ENCODE measurements around the gene LMNA.
"Not testable (repeated sequence)": the region's sequence is repeated elsewhere in the genome, so short reads cannot be mapped to it uniquely, and the experiment has no call there.

LMNA gene

DNA sequence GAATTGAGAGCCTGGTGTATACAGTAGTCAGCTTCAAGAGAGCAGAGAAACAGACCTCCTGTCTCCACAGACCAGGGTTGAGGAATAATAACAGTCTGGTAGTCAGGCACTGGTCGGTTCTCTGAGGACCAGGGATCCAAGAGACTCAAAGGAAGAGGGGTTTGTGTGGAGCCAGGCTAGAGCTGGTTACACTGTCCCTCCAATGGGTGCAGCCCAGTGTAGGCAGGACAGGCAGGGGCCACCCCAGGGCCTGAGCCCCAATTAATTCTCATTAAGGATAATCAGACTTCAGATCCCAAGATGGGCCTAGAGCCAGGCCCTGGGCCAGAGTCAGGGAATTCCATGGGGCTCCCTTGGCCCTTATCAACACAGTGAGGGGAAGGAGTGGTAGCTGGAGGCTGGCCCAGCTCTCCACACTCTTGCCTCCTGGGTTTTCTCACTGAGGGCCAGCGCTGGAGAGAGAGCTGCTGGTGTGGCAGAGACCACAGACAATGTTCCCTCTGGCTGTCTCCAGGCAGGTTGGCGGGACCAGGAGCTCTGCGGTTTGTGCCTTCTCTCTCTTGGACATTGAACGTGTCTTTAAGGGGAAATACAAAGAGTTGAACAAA is 48.0 kb downstream of the LMNA start:
- no peak for DNase-seq (ENCODE audit: low spot score)

DNA sequence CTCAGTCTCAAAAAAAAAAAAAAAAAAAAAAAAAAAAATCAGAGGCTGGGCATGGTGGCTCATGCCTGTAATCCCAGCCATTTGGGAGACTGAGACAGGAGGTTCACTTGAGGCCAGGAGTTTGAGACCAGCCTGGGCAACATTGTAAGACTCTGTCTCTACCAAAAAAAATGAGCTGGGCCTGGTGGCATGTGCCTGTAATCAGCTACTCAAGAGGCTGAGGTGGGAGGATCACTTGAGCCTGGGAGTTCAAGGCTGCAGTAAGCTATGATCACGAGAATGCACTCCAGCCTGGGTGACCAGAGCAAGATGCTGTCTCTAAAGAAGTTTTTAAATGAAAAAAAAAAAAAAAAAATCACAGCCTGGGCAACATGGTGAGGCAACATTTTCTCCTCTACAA is 49.2 kb downstream of the LMNA start:
- no peak for DNase-seq (ENCODE audit: low spot score)

DNA sequence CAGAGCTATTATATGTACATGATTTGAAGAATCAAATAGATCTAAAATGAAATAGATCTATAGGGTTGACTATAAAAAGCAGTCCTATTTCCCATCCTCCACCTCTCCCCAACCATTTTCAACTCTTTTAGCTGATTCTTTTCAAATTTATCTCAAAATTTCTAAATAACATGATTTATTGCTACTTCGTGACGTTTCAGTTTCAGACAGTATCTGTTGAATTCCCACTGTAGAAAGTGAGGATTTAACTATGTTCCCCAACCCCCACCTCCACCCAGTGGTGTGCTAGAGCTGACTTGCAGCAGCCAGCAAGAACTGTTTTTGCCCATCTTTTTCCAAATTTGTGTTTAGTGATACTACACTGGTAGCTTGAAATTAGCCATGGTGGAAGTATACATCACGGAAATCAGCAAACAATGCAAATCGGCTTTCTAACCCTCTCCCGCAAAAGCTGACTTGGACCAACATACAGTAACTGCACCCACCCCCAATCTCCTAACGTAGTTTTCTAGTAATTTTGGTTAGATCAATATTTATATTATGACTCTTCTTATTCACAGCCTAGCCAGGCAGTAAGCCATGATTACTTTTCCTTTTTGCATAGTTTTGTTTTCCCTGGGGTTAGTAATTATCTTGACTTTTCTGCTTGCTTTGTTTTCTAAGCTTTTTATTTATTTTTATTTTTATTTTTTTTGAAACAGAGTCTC is 49.8 kb downstream of the LMNA start:
- no peak for DNase-seq (ENCODE audit: low spot score)

DNA sequence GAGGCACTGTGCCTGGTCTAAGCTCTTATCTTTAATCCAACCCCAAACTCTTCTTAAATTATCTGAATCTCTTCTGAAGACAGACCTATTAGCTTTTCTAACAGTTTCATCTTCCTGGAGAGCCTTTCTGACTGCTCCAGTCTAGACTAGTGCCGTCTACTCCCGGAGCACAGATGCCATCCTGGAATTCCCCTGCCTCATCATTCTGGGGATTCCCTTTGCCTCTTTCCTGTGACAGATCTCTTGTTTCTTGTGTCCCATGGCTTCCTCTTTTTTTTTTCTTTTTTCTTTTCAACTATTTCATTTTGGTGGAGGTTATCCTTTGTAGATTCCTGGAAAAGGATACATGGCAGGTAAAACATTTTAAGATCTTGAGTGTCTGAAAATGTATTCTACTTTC is 50.6 kb downstream of the LMNA start:
- DNase-seq (ENCODE audit: low spot score) = no peak

DNA sequence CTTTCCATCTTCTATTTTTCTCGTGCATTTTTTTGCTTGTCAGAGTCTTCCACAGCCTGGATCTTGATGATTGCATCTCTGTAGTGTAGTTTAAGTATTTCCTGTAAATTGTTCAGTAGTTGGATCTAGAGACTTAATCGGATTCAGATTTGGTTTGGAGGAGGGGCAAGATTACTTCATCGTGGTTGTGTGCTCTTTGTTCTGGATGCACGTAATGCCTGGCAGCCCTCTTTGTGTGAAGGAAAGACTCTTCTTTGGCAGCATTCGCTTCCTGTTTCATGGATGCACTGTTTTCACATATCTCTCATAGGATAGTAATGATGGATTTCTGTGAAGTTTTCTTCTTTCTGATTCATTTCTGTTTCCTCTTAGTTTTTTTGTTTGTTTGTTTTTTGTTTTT is 53.0 kb downstream of the LMNA start:
- no peak for DNase-seq (ENCODE audit: low spot score)

GRCh38 chr1:156172696-156173470 is 58.4 kb downstream of the LMNA start:
- DNase-seq (ENCODE audit: low spot score) = peak; percentile 45

GRCh38 chr1:156176610-156177210 is 62.2 kb downstream of the LMNA start:
- no peak for DNase-seq (ENCODE audit: low spot score)

DNA sequence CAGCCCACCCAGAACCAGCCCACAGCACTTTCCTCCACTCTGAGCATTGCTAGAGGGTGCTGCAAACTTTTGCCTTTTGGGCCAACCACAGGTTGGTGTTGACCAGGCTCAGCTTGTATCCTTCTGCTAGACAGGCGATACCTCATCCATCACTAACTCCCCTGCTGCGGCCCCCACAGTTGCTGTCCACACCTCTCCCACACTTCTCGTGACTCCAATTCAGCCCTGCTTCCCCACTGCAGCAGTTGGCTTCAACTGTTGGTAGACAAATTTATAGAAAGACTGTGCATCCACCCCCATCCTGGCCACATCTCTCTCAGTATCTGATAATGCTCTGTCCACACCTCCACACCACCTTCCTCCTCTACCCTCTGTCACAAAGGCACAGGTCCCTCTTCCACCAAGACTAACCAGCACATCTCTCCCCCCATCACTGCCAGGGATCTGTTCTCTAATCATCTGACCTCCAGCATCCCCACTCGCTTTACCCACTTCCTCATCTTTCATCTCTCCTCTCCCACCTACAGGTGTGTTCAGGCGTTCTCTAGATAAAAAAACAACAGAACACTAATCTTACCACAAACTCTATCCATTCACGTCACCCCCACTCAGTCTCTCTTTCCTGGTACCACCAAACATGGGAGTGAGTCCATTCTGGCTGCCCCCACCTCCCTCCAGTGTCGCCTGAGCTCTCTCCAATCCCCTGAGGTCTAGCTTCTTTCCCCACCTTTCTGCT is 63.6 kb downstream of the LMNA start:
- DNase-seq (ENCODE audit: low spot score) = no peak

DNA sequence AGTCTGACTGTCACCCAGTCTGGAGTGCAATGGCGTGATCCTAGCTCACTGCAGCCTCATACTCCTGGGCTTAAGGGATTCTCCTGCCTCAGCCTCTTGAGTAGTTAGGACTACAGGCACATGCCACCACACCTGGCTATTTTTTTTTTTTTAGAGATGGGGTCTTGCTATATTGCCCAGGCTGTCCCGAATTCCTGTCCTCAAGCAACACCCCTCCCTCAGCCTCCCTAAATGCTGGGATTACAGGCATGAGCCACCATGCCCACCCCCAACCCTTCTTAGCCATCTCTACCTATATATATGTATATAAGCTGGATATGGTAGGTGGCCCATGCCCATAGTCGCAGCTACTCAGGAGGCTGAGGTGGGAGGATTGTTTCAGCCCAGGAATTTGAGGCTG is 66.0 kb downstream of the LMNA start:
- DNase-seq (ENCODE audit: low spot score) = no peak

GRCh38 chr1:156181391-156181924 is 66.9 kb downstream of the LMNA start:
- DNase-seq (ENCODE audit: low spot score) = not testable (repeated sequence)

DNA sequence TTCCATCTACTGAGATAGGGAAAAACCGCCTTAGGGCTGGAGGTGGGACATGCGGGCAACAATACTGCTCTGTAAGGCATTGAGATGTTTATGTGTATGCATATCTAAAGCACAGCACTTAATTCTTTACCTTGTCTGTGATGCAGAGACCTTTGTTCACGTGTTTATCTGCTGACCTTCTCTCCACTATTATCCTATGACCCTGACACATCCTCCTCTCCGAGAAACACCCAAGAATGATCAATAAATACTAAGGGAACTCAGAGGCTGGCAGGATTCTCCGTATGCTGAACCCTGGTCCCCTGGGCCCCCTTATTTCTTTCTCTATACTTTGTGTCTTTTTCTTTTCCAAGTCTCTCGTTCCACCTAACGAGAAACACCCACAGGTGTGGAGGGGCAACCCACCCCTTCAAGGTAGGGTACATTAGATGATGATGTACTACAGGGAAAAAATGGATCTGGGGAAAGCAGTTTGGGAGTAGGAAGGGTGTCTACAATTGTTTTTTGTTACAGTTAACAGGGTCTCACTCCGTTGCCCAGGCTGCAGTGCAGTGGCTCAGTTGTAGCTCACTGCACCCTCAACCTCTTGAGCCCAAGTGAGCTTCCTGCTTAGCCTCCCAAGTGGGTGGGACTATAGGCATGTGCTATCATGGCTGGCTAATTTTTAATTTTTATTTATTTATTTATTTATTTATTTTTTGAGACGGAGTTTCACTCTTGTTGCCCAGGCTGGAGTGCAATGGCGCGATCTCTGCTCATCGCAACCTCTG is 67.7 kb downstream of the LMNA start:
- not testable (repeated sequence) for DNase-seq (ENCODE audit: low spot score)

DNA sequence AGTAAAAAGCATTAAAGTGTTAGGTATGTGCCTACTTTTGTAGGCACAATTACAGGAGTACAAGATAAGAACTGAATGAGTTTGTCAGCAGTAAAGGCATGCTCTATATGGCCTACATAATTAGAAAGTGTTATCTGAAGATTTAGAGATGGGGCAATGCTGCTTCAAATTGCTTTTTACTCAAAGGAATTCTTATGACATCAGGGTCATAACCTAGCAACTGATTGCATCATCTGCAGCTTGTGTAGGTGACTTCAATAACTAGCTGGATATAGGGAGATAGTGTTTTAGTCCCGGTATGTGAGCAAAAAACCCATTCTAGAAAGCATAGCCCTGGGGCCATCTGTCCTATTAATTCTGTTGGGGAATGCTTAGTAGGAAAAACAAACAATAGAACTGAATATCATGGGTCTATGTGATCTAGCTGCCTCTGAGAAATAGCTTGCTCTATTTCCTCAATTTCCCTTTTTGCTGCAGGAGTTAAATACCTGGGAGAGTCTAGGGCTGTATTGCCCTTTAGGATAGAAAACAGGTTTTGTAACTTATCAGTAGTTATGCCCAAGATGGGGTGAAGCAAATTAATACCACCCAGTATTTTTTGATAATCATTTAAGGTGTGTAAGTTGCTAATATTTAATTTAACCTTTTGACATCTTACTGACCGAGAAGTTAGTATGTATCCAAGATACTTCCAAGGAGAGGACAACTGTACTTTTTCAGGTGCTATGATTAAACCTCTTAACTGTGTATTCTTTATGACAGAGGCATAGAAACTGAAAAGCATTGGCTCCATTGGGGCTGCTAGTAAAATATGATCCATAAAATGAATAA is 72.1 kb downstream of the LMNA start:
- DNase-seq (ENCODE audit: low spot score) = not testable (repeated sequence)
